NCI-H1694 treated with DMSO at 0.1 percent for 48 hours (cell line): ENCODE results near the gene SLCO3A1.
A peak's percentile ranks its signal among the peaks of the same experiment; 100 is the strongest.

ENCODE experiments used
- DNase-seq: peaks from one replicate; lab custom pipeline; 2025; lab: John Stamatoyannopoulos, UW

The SLCO3A1 gene

DNA sequence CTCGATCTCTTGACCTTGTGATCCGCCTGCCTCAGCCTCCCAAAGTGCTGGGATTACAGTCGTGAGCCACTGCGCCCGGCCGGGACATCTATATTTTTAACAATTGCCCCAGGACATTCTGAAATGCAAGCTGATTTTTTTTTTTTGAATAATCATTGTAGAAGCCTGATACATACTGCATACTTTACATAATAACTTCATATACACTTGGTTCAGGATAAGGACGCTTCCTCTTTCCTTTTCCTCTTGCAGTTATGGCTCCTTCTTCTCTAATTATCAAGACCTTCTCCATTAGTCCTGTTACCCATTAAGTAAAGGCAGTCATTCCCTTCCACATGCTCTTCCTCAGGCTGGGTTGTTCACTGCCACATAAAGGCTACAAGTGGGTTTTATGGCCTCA lies 58.3 kb downstream of the SLCO3A1 start:
- DNase-seq: no peak

GRCh38 chr15:91912336-91912735 lies 58.8 kb downstream of the SLCO3A1 start:
- DNase-seq: no peak

GRCh38 chr15:91913560-91913959 lies 60.1 kb downstream of the SLCO3A1 start:
- no peak for DNase-seq

- DNase-seq: no peak
Measured at GRCh38 chr15:91915576-91915975, 62.1 kb downstream of the SLCO3A1 start.

GRCh38 chr15:91916051-91916450 lies 62.5 kb downstream of the SLCO3A1 start:
- DNase-seq: no peak

GRCh38 chr15:91917686-91918360 lies 64.3 kb downstream of the SLCO3A1 start:
- no peak for DNase-seq

GRCh38 chr15:91919014-91919534 lies 65.6 kb downstream of the SLCO3A1 start:
- no peak for DNase-seq

DNA sequence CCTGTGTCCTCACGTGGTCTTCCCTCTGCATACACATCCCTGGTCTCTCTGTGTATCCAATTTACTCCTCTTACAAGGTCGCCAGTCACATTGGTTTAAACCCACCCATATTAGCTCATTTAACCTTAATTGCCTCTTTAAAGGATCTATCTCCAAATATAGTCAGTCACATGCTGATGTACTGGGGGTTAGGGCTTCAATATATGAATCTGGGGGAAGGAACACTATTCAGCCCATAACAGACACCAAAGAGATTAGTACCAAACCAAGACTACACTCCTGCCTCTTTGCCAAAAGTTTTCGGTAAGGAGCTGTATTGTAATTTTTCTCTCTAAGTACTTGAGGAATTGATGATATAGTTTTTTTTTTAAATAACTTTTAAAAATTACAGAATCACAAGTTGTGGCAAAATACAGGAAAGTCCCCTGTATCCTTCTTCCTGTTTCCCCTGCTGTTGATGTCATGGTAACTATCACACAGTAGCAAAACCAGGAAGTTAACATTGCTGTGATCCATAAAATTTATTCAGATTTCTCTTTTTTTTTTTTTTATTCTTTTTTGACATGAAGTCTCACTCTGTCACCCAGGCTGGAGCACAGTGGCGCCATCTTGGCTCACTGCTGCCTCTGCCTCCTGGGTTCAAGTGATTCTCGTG lies 67.8 kb downstream of the SLCO3A1 start:
- DNase-seq: no peak

GRCh38 chr15:91921843-91922198 lies 68.3 kb downstream of the SLCO3A1 start:
- no peak for DNase-seq

DNA sequence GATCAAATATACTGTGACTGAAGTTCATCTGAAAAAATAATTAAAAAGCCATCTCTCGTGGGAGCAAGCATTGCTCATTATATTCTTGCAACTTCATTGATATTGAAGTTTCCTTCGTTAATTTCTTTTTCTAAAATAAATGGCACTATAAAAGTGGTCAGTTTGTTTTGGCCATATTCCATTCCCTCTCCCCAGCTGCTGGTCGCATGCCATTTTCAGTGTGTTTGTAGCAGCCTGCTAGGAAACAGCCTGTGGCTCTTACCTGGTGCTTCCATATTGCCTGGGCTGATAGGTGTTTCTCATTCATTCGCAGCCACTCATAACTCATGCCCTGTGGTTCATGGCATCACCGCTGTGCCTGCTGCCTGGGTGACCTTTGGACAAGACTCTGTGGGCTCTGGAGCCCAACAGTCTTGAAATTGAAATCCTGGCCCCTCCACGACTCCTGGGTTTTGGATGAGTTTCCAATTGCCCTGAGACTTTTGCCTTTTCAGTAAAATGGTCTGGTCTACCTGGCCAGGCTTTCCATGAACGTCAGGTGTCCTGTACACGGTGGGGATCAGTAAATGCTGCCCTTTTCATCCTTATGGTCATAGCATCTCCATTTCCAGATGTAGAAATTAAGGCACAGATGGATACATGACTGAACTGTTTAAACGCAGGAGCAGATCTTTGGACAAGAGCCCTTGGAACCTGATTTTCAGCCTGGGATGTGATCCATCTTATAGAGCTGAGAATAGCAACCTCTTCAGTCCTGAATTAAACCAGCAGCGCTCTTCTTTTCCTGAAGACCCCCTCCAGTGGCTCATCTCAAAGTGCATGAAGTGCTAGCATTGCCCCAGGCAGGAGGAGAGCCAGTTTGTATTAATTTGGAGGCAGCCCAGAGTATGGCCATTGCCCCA lies 69.4 kb downstream of the SLCO3A1 start:
- DNase-seq: no peak

DNA sequence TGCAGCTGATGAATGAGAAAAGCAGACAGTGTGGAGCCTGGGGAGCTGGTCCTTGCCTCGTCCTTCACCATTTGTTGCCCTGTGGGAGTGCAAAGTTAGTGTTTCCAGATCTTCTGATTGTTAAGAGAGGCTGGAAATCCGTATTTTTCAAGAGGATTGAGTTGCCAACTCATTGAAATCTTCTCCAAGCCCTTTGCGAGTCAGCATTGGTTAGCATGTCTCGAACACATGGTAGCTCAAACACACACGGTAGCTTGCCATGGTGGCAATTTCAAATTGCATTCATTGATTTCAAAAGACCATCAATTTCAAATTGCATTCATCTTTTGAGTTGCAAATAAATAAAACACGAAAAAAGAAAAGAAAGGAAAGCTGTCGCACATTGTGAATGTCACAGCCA lies 70.7 kb downstream of the SLCO3A1 start:
- DNase-seq: no peak

GRCh38 chr15:91924837-91925495 lies 71.5 kb downstream of the SLCO3A1 start:
- no peak for DNase-seq

DNA sequence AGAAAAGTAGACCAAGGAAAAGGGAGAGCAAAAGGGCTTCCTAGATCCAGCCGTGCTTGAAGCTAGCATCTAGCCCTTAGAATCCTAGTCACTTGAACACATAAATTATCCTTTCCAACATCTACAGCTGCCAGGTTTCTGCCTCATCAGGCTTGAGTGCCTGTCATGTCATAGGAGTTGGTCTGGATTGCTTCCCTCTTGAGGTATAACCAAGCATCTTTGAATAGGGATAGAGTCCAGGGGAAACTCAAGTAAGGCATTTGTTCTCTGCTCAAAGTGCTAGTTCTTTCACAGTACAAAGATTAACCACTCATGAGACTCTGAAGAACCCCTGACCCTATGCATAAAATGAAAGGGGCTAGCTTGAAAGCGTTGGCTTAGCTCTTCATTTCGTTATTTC lies 72.3 kb downstream of the SLCO3A1 start:
- peak; percentile 14 for DNase-seq

DNA sequence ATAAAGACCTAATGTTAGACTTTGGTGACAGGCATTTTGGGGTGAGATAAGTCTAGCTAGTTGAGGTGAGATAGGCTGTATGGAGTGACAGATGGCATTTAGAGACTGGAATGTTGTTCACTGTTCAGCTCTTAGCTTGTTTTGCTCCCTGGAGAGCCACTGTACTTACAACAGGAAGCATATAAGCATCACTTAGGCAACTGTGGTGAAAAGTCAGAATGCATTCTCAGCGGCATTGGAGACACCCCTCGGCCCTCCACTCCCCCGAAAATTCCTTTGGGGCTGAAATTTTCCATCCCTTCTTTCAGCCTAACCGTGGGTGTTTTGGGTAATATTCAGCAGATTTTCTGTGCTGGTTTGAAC lies 73.4 kb downstream of the SLCO3A1 start:
- DNase-seq: peak; percentile 84

- no peak for DNase-seq
Measured at GRCh38 chr15:91927585-91927984, 74.1 kb downstream of the SLCO3A1 start.

- DNase-seq: no peak
Measured at GRCh38 chr15:91928675-91929074, 75.2 kb downstream of the SLCO3A1 start.

DNA sequence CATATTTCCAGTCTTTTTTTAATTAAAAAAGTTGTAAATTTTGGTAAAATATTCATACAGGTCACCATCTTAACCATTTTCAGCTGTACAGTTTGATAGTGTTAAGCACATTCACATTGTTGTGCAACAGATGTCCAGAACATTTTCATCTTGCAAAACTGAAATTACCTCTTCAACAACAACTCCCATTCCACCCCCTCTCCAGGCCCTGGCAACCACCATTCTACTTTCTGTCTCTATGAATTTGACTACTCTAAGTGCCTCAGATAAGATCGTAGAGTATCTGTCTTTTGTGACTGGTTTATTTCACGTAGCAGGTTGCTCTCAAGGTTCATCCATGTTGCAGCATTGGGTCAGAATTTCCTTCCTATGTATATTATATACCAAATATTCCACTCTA lies 76.0 kb downstream of the SLCO3A1 start:
- no peak for DNase-seq

DNA sequence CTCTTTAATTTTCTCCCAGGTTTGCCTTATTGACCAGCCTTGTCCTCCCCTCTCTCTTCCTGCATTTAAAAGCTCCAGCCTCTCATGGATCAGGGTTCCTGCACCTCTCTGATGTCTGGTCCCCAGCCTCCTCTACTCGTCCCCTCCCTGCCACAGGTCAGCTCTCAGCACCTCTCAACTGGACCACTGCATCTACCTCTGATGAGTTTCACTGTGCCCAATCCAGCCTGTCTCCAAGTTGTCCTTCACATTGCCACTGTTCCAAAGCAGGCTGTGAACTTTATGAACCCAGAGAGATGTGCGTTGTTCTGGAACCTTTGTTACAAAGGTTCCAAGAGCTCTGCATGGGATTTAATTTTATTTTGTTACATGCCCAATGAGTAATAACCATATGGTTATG lies 76.6 kb downstream of the SLCO3A1 start:
- no peak for DNase-seq

DNA sequence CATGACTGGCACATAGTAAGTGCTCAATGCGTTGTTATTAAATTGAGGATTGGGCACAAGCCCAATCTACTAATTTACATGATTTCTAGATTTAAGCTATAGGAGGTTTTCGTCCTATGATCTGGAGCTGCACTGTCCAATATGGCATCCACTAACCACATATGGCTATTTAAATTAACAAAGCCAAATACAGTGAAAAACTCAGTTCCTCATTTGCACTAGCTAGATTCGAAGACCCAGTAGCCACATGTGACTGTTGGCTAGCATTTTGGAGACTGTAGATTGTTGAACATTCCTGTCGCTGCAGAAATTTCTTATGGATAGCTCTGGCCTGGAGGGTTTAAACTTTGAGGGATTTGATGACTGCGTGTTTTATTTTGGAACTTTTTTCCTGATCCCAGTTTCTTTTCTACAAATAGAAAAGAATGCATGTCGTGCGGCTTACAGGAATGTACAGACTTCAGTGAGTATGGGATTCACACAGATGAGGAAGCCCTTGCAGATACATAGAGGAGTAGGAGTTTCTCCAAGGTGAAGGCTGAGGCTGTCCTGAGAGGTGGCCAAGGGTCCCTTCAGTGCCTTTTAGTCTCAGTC lies 82.8 kb downstream of the SLCO3A1 start:
- no peak for DNase-seq

DNA sequence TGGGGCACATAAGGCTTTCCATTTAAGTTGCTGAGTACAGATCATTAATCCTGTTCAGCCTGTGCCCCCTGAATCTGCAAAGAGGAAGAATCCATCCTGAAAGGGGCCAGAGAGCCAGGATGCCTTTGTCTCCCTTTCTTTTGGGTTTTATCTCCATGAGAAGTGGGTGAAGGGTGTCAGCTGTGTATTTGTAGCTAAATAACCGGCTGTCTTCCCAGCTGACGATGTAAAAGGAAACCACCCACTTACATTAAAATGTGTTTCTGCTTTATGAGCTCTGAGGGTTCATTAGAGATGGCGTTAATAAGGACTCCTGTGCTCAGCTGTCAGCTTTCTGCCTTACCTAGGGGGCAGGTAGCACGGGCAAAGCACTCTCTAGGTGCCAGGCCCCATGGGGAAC lies 83.4 kb downstream of the SLCO3A1 start:
- DNase-seq: peak; percentile 41

GRCh38 chr15:91938136-91938535 lies 84.6 kb downstream of the SLCO3A1 start:
- no peak for DNase-seq

- no peak for DNase-seq
Measured at GRCh38 chr15:91939403-91939831, 85.9 kb downstream of the SLCO3A1 start.
